ENCODE results near the gene VTA1. TPM values are rescaled to one million over a fixed set of nuclear protein-coding genes. Genes with fewer than 3 reads are reported as not detected.

The VTA1 gene
- total RNA-seq, 6 experiments from 2014 or later: 17.3 to 43.0 (median 23.4) TPM

DNA sequence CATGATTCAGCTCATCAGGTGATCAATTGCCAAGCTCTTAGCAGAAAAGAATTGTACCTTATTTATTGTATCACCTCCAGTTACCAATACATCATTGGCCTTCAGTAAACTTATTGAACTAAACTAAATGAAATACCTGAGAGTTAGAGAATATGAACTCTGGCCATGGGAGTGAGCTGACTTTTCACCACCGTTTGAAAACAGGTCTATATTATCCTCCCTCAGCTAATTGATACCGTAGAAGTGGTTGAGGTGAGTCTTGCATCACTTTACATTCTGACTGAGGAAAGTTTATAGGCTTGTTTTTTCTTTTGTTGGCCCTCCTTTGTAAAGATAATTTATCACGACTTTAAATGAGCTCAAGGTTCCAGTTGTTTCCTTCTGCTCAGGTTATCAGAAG is 102.2 kb downstream of the VTA1 start:
- Histone ChIP-seq H3K4me1 (no peaks in the 10 kb centered on the region), H3K27me3 (no peaks in the 10 kb centered on the region), H3K9me3 (no peaks in the 10 kb centered on the region), H3K4me3 (no peak overlapping the region), H3K27ac (no peak overlapping the region), H3K36me3 (no peaks in the 10 kb centered on the region)
- 54% methylated on average over 3 of the region's 3 CpGs for WGBS (ENCODE audit: insufficient coverage, low coverage, low lambda C conversion rate, missing lambda C conversion rate)
- TF ChIP-seq CTCF (IDR thresholded peaks at IDR 0.05) (no peak), POLR2A (IDR thresholded peaks at IDR 0.05) (no peak)
- DNase-seq (no peak), ATAC-seq (no peak)
- intact Hi-C loops (cut with DNase I): no loop called here

GRCh38 chr6:142251930-142252445 is 104.9 kb downstream of the VTA1 start:
- H3K9me3 ChIP-seq: no peaks in the 10 kb centered on the region
- H3K36me3 ChIP-seq: no peaks in the 10 kb centered on the region
- no peak overlapping the region for H3K4me3 ChIP-seq
- H3K27ac ChIP-seq: no peak overlapping the region
- 60% methylated on average over 1 of the region's 1 CpG for WGBS (ENCODE audit: insufficient coverage, low coverage, low lambda C conversion rate, missing lambda C conversion rate)
- DNase-seq: no peak
- intact Hi-C loops (cut with DNase I): no loop called here
- H3K27me3 ChIP-seq: no peaks in the 10 kb centered on the region
- ATAC-seq: no peak
- peaks cover 0 to 12% (median 6%) of the 10 kb centered on the region in 4 donors for H3K4me1 ChIP-seq
- TF ChIP-seq POLR2A (IDR thresholded peaks at IDR 0.05) (no peak), CTCF (IDR thresholded peaks at IDR 0.05) (no peak)

DNA sequence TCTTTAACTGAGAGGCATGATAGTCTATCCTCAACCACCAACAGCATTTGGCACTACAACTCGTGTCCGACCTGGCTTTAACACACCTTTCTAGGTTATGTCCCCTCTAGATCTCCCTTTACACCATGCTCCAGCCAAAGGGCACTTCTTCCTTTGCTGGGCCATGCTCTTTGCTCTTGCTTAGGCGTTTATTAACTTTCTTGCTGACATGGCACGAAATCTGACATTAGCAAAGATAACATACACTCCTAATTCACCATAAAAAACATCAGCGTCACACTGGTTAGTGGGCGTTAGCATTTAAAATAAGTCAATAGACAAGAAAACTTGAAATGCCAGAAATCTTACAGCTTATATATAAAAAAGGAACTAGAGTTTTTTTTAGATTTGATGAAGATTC is 107.5 kb downstream of the VTA1 start:
- H3K36me3 ChIP-seq: no peaks in the 10 kb centered on the region
- H3K27me3 ChIP-seq: no peaks in the 10 kb centered on the region
- no peak for TF ChIP-seq CTCF (IDR thresholded peaks at IDR 0.05)
- TF ChIP-seq POLR2A (IDR thresholded peaks at IDR 0.05): no peak
- intact Hi-C loops (cut with DNase I): no loop called here
- H3K4me1 ChIP-seq: peaks cover 0 to 16% (median 6%) of the 10 kb centered on the region in 4 donors
- H3K27ac ChIP-seq: no peak overlapping the region
- DNase-seq (peak in 1 of 3 donors; percentile 69), ATAC-seq (peak; percentile 20 to 58 (median 43))
- H3K4me3 ChIP-seq: no peak overlapping the region
- WGBS (ENCODE audit: insufficient coverage, low coverage, low lambda C conversion rate, missing lambda C conversion rate): 12% methylated on average over 6 of the region's 6 CpGs
- no peaks in the 10 kb centered on the region for H3K9me3 ChIP-seq

DNA sequence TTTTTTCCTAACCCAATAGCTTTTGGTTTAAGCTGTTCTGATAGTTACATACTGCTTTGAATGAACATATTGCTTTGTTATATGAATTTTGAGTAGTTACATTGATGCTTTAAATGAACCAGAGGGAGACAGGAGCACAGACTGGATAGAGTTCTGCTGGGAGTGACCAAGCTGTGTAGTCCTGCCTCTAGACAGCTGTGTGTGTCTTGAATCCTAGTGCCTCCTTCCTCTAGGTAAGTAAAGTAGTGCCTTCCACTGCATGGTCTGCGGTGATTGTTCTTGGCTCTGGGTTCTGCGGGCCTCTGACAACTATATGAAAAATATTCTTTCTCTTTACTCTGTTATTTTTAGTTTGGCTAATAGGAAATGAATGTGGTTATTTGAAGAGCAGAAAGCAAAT is 108.7 kb downstream of the VTA1 start:
- ATAC-seq (peak in 2 of 4 donors; percentile 16 to 37), DNase-seq (no peak)
- intact Hi-C loops (cut with DNase I): no loop called here
- TF ChIP-seq POLR2A (IDR thresholded peaks at IDR 0.05): no peak
- TF ChIP-seq CTCF (IDR thresholded peaks at IDR 0.05): no peak
- no peaks in the 10 kb centered on the region for H3K27me3 ChIP-seq
- 15% methylated on average over 2 of the region's 2 CpGs for WGBS (ENCODE audit: insufficient coverage, low coverage, low lambda C conversion rate, missing lambda C conversion rate)
- peaks cover 0 to 16% (median 6%) of the 10 kb centered on the region in 4 donors for H3K4me1 ChIP-seq
- no peaks in the 10 kb centered on the region for H3K36me3 ChIP-seq
- no peaks in the 10 kb centered on the region for H3K9me3 ChIP-seq
- H3K27ac ChIP-seq: no peak overlapping the region
- H3K4me3 ChIP-seq: no peak overlapping the region
